ENCODE measurements around the gene CYP4A22. TPM values are rescaled to one million over a fixed set of nuclear protein-coding genes. Genes with fewer than 3 reads are reported as not detected.
A peak's percentile ranks its signal among the peaks of the same experiment; 100 is the strongest.

CYP4A22 gene
- total and polyA plus RNA-seq, 9 of the 15 experiments (the other 6 are each of a cell fraction or from before 2014, with no cell fraction given) = 0.07 TPM; not detected in 8

- TF ChIP-seq ZKSCAN1 (IDR thresholded peaks at IDR 0.05; ENCODE audit: low read depth, low read length) (peak; percentile 77), MTA1 (IDR thresholded peaks at IDR 0.05; ENCODE audit: borderline replicate concordance) (peak; percentile 99), POLR2A (conservative IDR thresholded peaks at IDR 0.05) (peak; percentile 45; the same call in 1 of the 2 replicates), HCFC1 (IDR thresholded peaks at IDR 0.05; ENCODE audit: low read depth, low read length) (peak; percentile 84), DEAF1 (CRISPR knock-in tag; IDR thresholded peaks at IDR 0.05) (peak; percentile 94), STAG1 (CRISPR knock-in tag; IDR thresholded peaks at IDR 0.05; ENCODE audit: borderline replicate concordance) (peak; percentile 90), TARDBP (IDR thresholded peaks at IDR 0.05) (peak; percentile 60; the same call in 1 of the 2 replicates), ZHX1 (conservative IDR thresholded peaks at IDR 0.05; ENCODE audit: low read length) (peak; percentile 79; the same call in 1 of the 2 replicates), NR0B1 (IDR thresholded peaks at IDR 0.05; ENCODE audit: partially characterized antibody) (no peak), RCOR1 (IDR thresholded peaks at IDR 0.05; ENCODE audit: borderline replicate concordance in 1 of 2, low read depth in 2 of 2, low read length in 2 of 2) (peak; percentile 11 to 73; a peak in 2 of 4 replicates), CCAR2 (IDR thresholded peaks at IDR 0.05; ENCODE audit: low read depth, low read length) (no peak), ZNF24 (IDR thresholded peaks at IDR 0.05) (peak; percentile 83), ZNF668 (CRISPR knock-in tag; IDR thresholded peaks at IDR 0.05) (no peak), CXXC5 (CRISPR knock-in tag; IDR thresholded peaks at IDR 0.05) (peak; percentile 62), ZBTB17 (CRISPR knock-in tag; IDR thresholded peaks at IDR 0.05) (peak; percentile 37; the same call in 1 of the 2 replicates), ELF2 (CRISPR knock-in tag; IDR thresholded peaks at IDR 0.05) (peak; percentile 80; the same call in 1 of the 2 replicates)
Observed at GRCh38 chr1:47179017-47179987, 42.1 kb downstream of the CYP4A22 start (continued).

Measured in K562 (cell line).